ENCODE measurements around the gene VPS26A. TPM values are rescaled to one million over a fixed set of nuclear protein-coding genes. Genes with fewer than 3 reads are reported as not detected.

VPS26A gene
- total and polyA plus RNA-seq, 2 donors (not counting 3 experiments of a cell fraction or from before 2014, with no cell fraction given): 11.7 to 60.3 TPM

DNA sequence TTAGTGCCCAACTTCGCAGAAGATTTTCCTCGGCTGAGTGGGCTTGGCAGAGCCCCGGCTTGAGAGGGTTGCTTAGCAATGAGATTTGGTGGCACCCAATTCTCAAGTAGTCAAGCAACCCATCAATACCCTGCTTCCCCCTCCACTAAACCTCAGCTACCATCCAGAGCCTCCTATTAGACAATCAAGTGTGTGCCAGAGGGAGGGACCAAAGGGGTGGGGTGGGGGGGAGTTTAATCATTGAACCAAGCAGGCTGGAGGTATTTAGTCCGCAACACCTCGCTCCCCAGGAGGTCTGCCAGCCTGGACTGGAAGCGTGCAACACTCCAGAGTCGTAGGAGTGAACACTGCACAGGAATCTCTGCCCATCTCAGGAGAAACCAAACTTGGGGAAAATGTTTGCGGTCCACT is 96.1 kb downstream of the VPS26A start, which contains the start of gene HKDC1:
TSS of gene HKDC1 (plus strand) at position 292 of the 411 bp plus-strand sequence. CDS start at position 396, 104 bp downstream.
- Histone ChIP-seq H3K4me1 (ENCODE audit: control insufficient read depth, extremely low read depth, insufficient read depth, low read length) (peaks cover 33% of the 10 kb centered on the region), H3K9me3 (replicated peaks; ENCODE audit: control insufficient read depth, insufficient read depth, low read length) (no peaks in the 10 kb centered on the region), H3K27ac (ENCODE audit: insufficient read depth, low read depth, low read length) (no peak within 1 kb of the TSS), H3K4me3 (replicated peaks in 1 of 3; ENCODE audit: insufficient read depth in 1 of 3, low read depth in 1 of 3, low read length in 3 of 3) (no peak within 1 kb of the TSS), H3K9me1 (replicated peaks; ENCODE audit: control insufficient read depth, extremely low read depth, insufficient read depth, low read length) (no peaks in the 10 kb centered on the region), H2AFZ (ENCODE audit: low read depth, low read length) (no peak within 1 kb of the TSS), H4K20me1 (replicated peaks; ENCODE audit: control insufficient read depth, extremely low read depth, insufficient read depth, low read length) (no peaks in the 10 kb centered on the region), H3K9ac (replicated peaks; ENCODE audit: extremely low read depth, insufficient read depth, low read length) (no peak within 1 kb of the TSS), H3K79me2 (ENCODE audit: control insufficient read depth, insufficient read depth, low read length) (no peaks in the 10 kb centered on the region), H3K27me3 (ENCODE audit: control insufficient read depth in 2 of 2, insufficient read depth in 2 of 2, low read length in 2 of 2) (no peaks in the 10 kb centered on the region), H3K4me2 (ENCODE audit: insufficient read depth, low read length) (no peak within 1 kb of the TSS), H3K36me3 (ENCODE audit: control insufficient read depth in 2 of 2, extremely low read depth in 1 of 2, insufficient read depth in 2 of 2, low read length in 2 of 2) (no peaks in the 10 kb centered on the region)
- DNase-seq (ENCODE audit: low read depth, low spot score) (no peak), FAIRE-seq (no peak)
- dilution Hi-C loops (cut with MboI; ENCODE audit: extremely low pct_ligation_motif_present, low sequenced_read_pairs) (no loop called here), intact Hi-C loops (cut with micrococcal nuclease) (loop anchor here (5.0 kb wide), 1 partner anchor 218 kb away; no protein-coding TSS in a partner anchor)
- TF ChIP-seq GATA2 (IDR thresholded peaks at IDR 0.05; ENCODE audit: insufficient read depth, insufficient read length, low read depth, low read length) (no peak), JUN (IDR thresholded peaks at IDR 0.05; ENCODE audit: borderline replicate concordance, insufficient read depth, insufficient read length, low read depth) (no peak), MYC (IDR thresholded peaks at IDR 0.05; ENCODE audit: low read depth, low read length) (no peak), POLR2AphosphoS5 (IDR thresholded peaks at IDR 0.05; ENCODE audit: insufficient read depth, low read depth, low read length) (no peak), EZH2 (IDR thresholded peaks at IDR 0.05; ENCODE audit: borderline replicate concordance, low read depth, low read length, severe bottlenecking) (no peak), POLR2A (IDR thresholded peaks at IDR 0.05; ENCODE audit: low read depth, low read length) (no peak), FOS (IDR thresholded peaks at IDR 0.05; ENCODE audit: borderline replicate concordance, insufficient read depth, low read length) (no peak)
- TF ChIP-seq, protein P1, sequence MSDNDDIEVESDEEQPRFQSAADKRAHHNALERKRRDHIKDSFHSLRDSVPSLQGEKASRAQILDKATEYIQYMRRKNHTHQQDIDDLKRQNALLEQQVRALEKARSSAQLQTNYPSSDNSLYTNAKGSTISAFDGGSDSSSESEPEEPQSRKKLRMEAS (IDR thresholded peaks at IDR 0.05; ENCODE audit: insufficient read depth, insufficient read length): no peak
- TF ChIP-seq, protein P2, sequence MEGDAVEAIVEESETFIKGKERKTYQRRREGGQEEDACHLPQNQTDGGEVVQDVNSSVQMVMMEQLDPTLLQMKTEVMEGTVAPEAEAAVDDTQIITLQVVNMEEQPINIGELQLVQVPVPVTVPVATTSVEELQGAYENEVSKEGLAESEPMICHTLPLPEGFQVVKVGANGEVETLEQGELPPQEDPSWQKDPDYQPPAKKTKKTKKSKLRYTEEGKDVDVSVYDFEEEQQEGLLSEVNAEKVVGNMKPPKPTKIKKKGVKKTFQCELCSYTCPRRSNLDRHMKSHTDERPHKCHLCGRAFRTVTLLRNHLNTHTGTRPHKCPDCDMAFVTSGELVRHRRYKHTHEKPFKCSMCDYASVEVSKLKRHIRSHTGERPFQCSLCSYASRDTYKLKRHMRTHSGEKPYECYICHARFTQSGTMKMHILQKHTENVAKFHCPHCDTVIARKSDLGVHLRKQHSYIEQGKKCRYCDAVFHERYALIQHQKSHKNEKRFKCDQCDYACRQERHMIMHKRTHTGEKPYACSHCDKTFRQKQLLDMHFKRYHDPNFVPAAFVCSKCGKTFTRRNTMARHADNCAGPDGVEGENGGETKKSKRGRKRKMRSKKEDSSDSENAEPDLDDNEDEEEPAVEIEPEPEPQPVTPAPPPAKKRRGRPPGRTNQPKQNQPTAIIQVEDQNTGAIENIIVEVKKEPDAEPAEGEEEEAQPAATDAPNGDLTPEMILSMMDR (IDR thresholded peaks at IDR 0.05; ENCODE audit: extremely low read depth in 1 of 2, insufficient read depth in 1 of 2, low read depth in 1 of 2, low read length in 2 of 2): no peak
- ChIA-PET POLR2A (no interaction called here), CTCF (interaction anchor here (0.6 to 1.1 kb wide), 3 partner anchors 11 to 184 kb away, joined by 3 to 4 read pairs (median 3); no protein-coding TSS in a partner anchor)
- BruUV-seq (replicated peaks): no TSS peak
